Globus pallidus (tissue), 1 donor: ENCODE measurements around the gene EP400.
A peak's percentile ranks its signal among the peaks of the same experiment; 100 is the strongest.

Experiments used
- DNase-seq: peaks from one replicate; pipeline ENCODE4 v3.0.0-alpha.2; 2015; ENCODE audit warnings: low spot score

EP400 gene

GRCh38 chr12:131911851-131912477 is 37.8 kb upstream of the EP400 start:
- no peak for DNase-seq

DNA sequence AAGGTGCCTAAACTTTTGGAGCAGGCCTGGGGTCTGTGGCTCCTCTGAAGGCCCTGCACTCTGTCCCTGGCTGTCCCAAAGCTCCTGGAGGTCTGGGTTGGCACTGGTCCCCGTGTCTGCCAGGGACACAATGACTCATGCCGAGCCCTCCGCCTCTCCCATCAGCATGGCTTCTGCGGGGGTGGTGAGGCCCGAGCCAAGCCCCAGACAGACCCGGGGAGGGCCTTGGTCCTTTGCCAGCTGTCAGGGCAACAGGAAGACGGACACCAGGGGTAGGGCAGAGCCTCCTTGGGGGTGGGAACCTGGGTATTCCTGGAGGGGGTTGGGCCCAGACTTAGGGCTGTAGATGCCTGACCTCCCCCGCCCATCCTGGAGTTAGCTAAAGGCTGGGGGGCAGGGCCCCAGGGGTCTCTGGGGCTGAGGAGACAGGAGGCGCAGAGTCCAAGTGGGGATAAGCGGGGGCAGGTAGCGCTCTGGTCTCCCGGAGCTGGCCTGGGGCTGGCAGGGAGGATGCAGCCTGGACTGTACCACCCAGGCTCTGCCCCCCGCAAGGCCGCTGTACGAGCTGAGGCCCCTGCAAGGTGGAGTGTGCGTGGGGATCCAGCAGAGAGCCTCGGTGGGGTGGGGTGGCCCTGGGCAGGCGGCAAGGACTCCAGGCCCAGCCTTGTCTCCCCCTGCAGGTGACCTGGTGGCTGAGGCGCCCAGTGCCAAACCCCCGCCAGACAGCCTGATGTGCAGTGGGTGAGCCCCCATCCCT is 37.0 kb upstream of the EP400 start:
- peak; percentile 26 for DNase-seq

DNA sequence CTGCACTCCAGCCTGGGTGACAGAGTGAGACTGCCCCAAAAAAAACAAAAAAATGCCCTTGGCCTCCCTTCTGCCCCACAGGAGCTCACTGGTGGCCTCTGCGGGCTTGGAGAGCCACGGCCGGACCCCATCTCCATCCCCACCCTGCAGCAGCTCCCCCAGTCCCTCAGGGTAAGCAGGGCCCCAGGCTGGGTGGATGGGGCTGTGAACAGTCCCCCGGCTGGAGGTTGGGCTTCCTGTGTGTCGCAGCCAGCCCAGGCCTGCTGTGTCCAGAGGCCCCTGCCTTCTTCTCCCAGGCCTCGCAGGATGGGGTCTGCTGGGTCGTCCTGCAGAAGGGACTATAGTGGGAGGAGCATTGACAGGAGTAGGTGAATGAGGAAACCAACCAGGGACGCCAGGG is 36.1 kb upstream of the EP400 start:
- DNase-seq, result no peak

GRCh38 chr12:131914179-131914702 is 35.5 kb upstream of the EP400 start:
- DNase-seq, result no peak

GRCh38 chr12:131915000-131915689 is 34.6 kb upstream of the EP400 start:
- no peak for DNase-seq

GRCh38 chr12:131915823-131916222 is 33.9 kb upstream of the EP400 start:
- no peak for DNase-seq

- no peak for DNase-seq
Measured at GRCh38 chr12:131916306-131917138, 33.2 kb upstream of the EP400 start.

DNA sequence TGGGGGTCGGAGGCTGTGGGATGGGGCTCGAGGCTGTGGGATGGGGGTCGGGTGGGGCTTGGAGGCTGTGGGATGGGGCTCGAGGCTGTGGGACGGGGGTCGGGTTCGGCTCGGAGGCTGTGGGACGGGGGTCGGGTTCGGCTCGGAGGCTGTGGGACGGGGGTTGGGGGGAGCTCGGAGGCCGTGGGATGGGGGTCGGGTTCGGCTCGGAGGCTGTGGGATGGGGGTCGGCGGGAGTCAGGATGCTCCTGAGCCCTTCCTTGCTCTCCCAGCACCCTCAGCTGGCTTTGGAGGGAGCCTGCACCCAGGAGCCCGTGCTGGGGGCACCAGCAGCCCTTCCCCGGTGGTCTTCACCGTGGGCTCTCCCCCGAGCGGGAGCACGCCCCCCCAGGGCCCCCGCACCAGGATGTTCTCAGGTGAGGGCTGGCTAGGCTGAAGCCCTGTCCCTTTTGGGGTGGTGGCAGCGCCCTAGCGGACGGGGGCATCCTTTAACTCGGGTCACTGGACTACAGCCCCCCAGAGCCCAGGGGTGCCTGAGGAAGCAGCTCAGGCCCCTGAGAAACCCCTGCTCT is 32.5 kb upstream of the EP400 start:
- DNase-seq, result no peak

GRCh38 chr12:131917711-131918306 is 31.9 kb upstream of the EP400 start:
- no peak for DNase-seq

DNA sequence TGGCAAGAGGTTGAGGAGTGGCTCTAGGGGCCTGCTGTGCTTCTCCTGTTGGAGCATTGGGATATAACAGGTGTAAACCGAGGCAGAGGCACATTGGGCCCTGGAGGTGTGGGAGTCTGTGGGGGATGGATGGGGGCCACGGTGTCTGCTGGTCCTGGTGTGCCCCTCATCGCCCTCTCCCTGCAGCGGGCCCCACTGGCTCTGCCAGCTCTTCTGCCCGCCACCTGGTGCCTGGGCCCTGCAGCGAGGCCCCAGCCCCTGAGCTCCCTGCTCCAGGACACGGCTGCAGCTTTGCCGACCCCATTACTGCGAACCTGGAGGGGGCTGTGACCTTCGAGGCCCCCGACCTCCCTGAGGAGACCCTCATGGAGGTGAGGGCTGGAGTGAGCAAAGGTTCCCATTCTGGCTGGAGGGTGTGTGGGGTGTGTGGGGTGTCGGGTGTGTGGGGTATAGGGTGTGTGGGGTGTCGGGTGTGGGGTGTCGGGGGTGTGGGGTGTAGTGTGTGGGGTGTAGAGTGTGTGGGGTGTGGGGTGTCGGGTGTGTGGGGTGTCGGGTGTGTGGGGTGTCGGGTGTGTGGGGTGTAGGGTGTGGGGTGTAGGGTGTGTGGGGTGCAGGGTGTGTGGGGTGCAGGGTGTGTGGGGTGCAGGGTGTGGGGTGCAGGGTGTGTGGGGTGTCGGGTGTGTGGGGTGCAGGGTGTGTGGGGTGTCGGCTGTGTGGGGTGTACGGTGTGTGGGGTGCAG is 31.3 kb upstream of the EP400 start:
- DNase-seq, result no peak

DNA sequence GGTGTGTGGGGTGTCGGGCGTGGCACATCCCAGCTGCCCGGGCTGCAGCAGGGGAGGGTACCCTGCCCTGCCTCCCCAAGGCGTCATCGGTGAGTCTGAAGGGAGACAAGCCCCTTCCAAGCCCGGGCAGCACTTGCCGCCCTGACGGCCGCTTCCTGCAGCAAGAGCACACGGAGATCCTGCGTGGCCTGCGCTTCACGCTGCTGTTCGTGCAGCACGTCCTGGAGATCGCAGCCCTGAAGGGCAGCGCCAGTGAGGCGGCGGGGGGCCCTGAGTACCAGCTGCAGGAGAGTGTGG is 30.7 kb upstream of the EP400 start:
- DNase-seq, result no peak

GRCh38 chr12:131919366-131920156 is 30.2 kb upstream of the EP400 start:
- no peak for DNase-seq

GRCh38 chr12:131920157-131920508 is 29.6 kb upstream of the EP400 start:
- DNase-seq, result no peak

GRCh38 chr12:131920902-131921840 is 28.6 kb upstream of the EP400 start:
- DNase-seq, result no peak

DNA sequence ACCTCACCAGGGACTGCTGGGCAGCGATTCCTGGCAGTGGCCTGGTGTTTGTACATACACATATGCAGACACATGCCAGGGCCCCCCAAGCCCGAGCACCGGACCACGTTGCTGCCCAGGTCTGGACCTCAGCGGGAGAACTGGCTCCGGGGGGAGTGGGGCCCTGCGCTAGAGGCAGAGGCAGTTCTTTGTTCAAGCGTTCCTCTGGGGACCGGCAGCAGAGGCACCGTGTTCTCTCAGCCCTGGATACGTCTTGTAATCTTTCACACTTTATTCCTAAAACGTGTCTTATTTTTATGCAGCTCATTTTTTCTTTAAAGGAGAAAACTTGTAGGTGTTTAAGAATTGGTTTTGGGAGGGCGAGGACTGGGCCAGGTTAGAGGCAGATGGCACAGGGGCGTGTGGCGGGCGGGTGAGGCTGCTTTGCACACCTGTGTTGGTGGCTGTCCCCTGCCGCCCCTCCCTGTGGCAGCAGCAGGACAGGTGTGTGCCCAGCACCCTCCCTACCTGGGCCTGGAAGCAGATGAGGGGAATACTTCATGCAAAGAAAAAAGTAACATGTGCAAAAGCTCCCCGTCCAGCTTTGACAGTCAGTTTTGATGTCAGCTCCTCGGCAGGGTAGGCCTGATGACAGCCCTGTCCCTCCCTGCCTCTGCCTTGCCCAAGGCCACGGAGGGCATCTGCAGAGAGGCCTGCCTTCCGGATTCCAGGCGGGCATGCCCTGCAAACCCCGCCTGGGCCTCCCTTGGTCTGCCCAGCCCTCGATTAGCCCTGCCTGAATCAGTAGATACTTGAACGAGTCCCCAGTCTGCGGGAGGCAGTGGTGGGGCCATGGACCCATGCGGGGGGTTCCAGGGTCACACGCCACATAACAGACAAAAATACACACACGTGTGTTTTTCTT is 27.6 kb upstream of the EP400 start:
- no peak for DNase-seq

- no peak for DNase-seq
Measured at GRCh38 chr12:131922772-131923171, 27.0 kb upstream of the EP400 start.

DNA sequence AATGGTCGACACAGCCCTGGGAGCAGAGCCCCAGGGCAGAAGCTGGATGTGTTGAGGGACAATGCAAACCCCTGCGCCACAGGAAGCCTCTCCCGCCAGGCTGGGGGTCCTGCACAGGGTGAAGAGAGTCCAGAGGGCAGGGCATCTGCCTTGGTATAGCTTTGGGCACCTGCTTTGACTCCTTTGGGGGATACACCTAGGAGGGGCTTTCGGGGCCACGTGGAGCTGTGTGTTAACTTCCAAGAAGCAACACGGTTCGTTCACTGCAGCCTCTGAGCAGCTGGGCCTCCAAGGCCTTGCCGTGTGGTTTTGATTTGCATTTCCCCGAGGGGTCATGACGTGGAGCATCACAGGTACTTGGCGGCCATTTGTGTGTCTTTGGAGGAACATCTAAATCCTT is 26.5 kb upstream of the EP400 start:
- DNase-seq, result no peak
